Breast epithelium (tissue), 4 donors: ENCODE results near the gene CHST8. TPM values are rescaled to one million over a fixed set of nuclear protein-coding genes. Genes with fewer than 3 reads are reported as not detected.

Experiments used
- DNase-seq, 2 donors: peaks; one replicate each; pipeline ENCODE4 v3.0.0-alpha.2; 2019; ENCODE audit warnings: low spot score in 2 of 2
- H3K27ac ChIP-seq, 2 donors: fragments of 200-600 bp; sonication (generic) in 1 of 2; one replicate each; pipeline ENCODE4 v1.5.1; 2016 to 2019; ENCODE audit warnings: mild to moderate bottlenecking in 1 of 2
- H3K27me3 ChIP-seq, 2 donors: fragments of 200-600 bp; sonication (generic) in 1 of 2; one replicate each; pipeline versions ENCODE4 v1.5.1 to v1.6.0; 2017 to 2019; ENCODE audit warnings: control low read depth in 1 of 2, mild to moderate bottlenecking in 1 of 2
- H3K36me3 ChIP-seq: fragments of 200-600 bp; one replicate; pipeline ENCODE4 v1.5.1; 2019
- H3K4me1 ChIP-seq, 2 donors: fragments of 200-600 bp; sonication (generic); one replicate each; pipeline ENCODE4 v1.5.1; 2016 to 2019; ENCODE audit warnings: control low read depth in 1 of 2
- H3K4me3 ChIP-seq, 3 donors: fragments of 200-600 bp; sonication (generic); 1 replicate in 2 of 3; 2 replicates in 1 of 3; pipeline ENCODE4 v1.5.1; 2016 to 2019; ENCODE audit warnings: mild to moderate bottlenecking in 3 of 3, moderate library complexity in 2 of 3
- H3K9me3 ChIP-seq, 2 donors: fragments of 200-600 bp; sonication (generic) in 1 of 2; one replicate each; pipeline ENCODE4 v1.5.1; 2016 to 2019; ENCODE audit warnings: control low read depth in 1 of 2
- POLR2A ChIP-seq: fragments of 450-650 bp; IDR thresholded peaks from one replicate; pipeline ENCODE4 v1.6.1; 2016; ENCODE audit warnings: antibody characterized with exemption, mild to moderate bottlenecking, moderate library complexity
- POLR2AphosphoS5 ChIP-seq, 3 donors: sonication (generic); formaldehyde crosslinking; IDR thresholded peaks; one replicate each; pipeline ENCODE4 v1.6.1; 2017; ENCODE audit warnings: antibody characterized with exemption in 3 of 3
- intact Hi-C: fragments of 100-400 bp; cut with DNase I; formaldehyde crosslinking; loops from one replicate; pipeline ENCODE4 v1.15.1; 2023; ENCODE audit warnings: low total_unique reads
- total RNA-seq, 3 donors: library from RNA; depleted of rRNA; stranded (reverse); fragments of >200 nt; gene quantifications; one replicate each; pipeline ENCODE4 v1.1.0, GENCODE V29; 2016
- TF ChIP-seq, protein P1 (sequence below), 3 donors: fragments of 450-650 bp; IDR thresholded peaks; one replicate each; pipeline ENCODE4 v1.5.1; 2016 to 2017; ENCODE audit warnings: antibody characterized with exemption in 3 of 3, mild to moderate bottlenecking in 3 of 3, moderate library complexity in 3 of 3

CHST8 gene
- total RNA-seq, 3 donors from 2014 or later, result 0.16 to 14.1 (median 1.6) TPM

- Histone ChIP-seq H3K36me3 (no peaks in the 10 kb centered on the region), H3K27ac (no peak overlapping the region), H3K9me3 (no peaks in the 10 kb centered on the region), H3K4me3 (no peak overlapping the region), H3K4me1 (no peaks in the 10 kb centered on the region), H3K27me3 (peaks cover 0 to 53% of the 10 kb centered on the region in 2 donors)
- no peak for DNase-seq
- intact Hi-C loops, result no loop called here
- TF ChIP-seq POLR2AphosphoS5 (IDR thresholded peaks at IDR 0.05) (no peak), POLR2A (no peak)
- TF ChIP-seq, protein P1, sequence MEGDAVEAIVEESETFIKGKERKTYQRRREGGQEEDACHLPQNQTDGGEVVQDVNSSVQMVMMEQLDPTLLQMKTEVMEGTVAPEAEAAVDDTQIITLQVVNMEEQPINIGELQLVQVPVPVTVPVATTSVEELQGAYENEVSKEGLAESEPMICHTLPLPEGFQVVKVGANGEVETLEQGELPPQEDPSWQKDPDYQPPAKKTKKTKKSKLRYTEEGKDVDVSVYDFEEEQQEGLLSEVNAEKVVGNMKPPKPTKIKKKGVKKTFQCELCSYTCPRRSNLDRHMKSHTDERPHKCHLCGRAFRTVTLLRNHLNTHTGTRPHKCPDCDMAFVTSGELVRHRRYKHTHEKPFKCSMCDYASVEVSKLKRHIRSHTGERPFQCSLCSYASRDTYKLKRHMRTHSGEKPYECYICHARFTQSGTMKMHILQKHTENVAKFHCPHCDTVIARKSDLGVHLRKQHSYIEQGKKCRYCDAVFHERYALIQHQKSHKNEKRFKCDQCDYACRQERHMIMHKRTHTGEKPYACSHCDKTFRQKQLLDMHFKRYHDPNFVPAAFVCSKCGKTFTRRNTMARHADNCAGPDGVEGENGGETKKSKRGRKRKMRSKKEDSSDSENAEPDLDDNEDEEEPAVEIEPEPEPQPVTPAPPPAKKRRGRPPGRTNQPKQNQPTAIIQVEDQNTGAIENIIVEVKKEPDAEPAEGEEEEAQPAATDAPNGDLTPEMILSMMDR (IDR thresholded peaks at IDR 0.05), result no peak
Measured at GRCh38 chr19:33723512-33723911, 101.8 kb downstream of the CHST8 start.

- no peak for TF ChIP-seq POLR2A
- TF ChIP-seq, protein P1 (IDR thresholded peaks at IDR 0.05), result no peak
- TF ChIP-seq POLR2AphosphoS5 (IDR thresholded peaks at IDR 0.05), result no peak
- no peak for DNase-seq
- Histone ChIP-seq H3K27ac (no peak overlapping the region), H3K4me1 (no peaks in the 10 kb centered on the region), H3K4me3 (no peak overlapping the region), H3K9me3 (no peaks in the 10 kb centered on the region), H3K36me3 (no peaks in the 10 kb centered on the region), H3K27me3 (peaks cover 0 to 59% of the 10 kb centered on the region in 2 donors)
- intact Hi-C loops, result no loop called here
Measured at GRCh38 chr19:33724021-33724720, 102.4 kb downstream of the CHST8 start.

GRCh38 chr19:33724721-33725060 lies 102.9 kb downstream of the CHST8 start:
- Histone ChIP-seq H3K4me3 (no peak overlapping the region), H3K4me1 (no peaks in the 10 kb centered on the region), H3K27ac (no peak overlapping the region), H3K36me3 (no peaks in the 10 kb centered on the region), H3K27me3 (peaks cover 0 to 64% of the 10 kb centered on the region in 2 donors), H3K9me3 (no peaks in the 10 kb centered on the region)
- intact Hi-C loops, result no loop called here
- TF ChIP-seq, protein P1 (IDR thresholded peaks at IDR 0.05), result no peak
- TF ChIP-seq POLR2A, result no peak
- DNase-seq, result no peak

- no peaks in the 10 kb centered on the region for H3K36me3 ChIP-seq
- TF ChIP-seq, protein P1 (IDR thresholded peaks at IDR 0.05), result no peak
- no peak for TF ChIP-seq POLR2AphosphoS5 (IDR thresholded peaks at IDR 0.05)
- no peak overlapping the region for H3K4me3 ChIP-seq
- intact Hi-C loops, result no loop called here
- H3K27me3 ChIP-seq, result peaks cover 0 to 67% of the 10 kb centered on the region in 2 donors
- no peak overlapping the region for H3K27ac ChIP-seq
- no peaks in the 10 kb centered on the region for H3K9me3 ChIP-seq
- H3K4me1 ChIP-seq, result no peaks in the 10 kb centered on the region
- no peak for DNase-seq
Measured at GRCh38 chr19:33725567-33725966, 103.8 kb downstream of the CHST8 start.

DNA sequence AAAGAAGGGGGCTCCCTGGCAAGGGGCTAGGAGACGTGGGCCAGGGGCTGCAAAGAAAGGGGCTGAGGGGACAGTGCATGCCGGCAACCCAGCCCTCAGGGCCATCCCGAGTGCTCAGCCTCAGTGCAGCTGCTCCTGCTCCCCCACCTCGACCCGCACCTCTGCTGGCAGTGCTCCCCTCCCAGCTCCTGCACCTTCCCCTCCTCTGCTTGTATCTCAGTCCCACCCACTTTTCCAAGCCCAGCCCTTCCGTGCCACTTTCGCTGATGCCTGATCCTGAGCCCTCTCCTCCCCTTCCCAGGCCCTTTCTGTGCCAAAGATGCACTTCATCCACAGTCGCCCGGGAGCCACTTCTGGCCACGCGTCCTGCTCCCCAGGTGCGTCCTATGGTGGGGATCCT lies 105.0 kb downstream of the CHST8 start:
- Histone ChIP-seq H3K4me1 (no peaks in the 10 kb centered on the region), H3K27me3 (peaks cover 0 to 73% of the 10 kb centered on the region in 2 donors), H3K4me3 (no peak overlapping the region), H3K36me3 (no peaks in the 10 kb centered on the region), H3K9me3 (no peaks in the 10 kb centered on the region), H3K27ac (no peak overlapping the region)
- intact Hi-C loops, result no loop called here
- DNase-seq, result no peak
- no peak for TF ChIP-seq POLR2AphosphoS5 (IDR thresholded peaks at IDR 0.05)
